HG03103 (cell line): ENCODE measurements around the gene KIAA2012.

ENCODE experiments used
- ATAC-seq: cut with Tn5 transposase; IDR thresholded peaks from one replicate; pipeline ENCODE4 v1.9.1; 2021; ENCODE audit warnings: low read depth; ENCODE audit not compliant: unreplicated experiment

KIAA2012 gene

GRCh38 chr2:202074324-202074723 is 1.3 kb downstream of the KIAA2012 start:
- ATAC-seq, result no peak

GRCh38 chr2:202079310-202079709 is 6.3 kb downstream of the KIAA2012 start:
- ATAC-seq, result no peak

GRCh38 chr2:202084265-202084664 is 11.2 kb downstream of the KIAA2012 start:
- no peak for ATAC-seq

- ATAC-seq, result no peak
Measured at GRCh38 chr2:202088777-202089176, 15.7 kb downstream of the KIAA2012 start.

- no peak for ATAC-seq
Measured at GRCh38 chr2:202090530-202090929, 17.5 kb downstream of the KIAA2012 start.

DNA sequence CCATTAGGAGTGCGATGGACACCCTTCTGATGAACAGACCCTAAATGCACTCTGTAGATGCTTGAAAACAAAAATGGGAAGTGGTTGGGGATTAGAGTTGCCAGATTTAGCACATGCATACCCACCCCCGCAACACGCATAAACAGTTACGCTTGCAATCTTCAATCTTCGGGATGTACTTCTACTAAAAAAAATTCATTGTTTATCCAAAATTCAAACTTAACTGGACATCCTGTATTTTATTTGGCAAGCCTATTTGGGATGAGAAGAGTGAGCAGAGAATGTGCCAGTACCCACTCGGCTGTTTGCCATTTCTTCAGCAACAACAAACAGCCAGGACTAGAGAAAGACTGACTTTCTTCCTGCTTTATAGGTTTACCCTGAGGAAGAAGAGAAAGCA is 18.4 kb downstream of the KIAA2012 start:
- ATAC-seq, result no peak

DNA sequence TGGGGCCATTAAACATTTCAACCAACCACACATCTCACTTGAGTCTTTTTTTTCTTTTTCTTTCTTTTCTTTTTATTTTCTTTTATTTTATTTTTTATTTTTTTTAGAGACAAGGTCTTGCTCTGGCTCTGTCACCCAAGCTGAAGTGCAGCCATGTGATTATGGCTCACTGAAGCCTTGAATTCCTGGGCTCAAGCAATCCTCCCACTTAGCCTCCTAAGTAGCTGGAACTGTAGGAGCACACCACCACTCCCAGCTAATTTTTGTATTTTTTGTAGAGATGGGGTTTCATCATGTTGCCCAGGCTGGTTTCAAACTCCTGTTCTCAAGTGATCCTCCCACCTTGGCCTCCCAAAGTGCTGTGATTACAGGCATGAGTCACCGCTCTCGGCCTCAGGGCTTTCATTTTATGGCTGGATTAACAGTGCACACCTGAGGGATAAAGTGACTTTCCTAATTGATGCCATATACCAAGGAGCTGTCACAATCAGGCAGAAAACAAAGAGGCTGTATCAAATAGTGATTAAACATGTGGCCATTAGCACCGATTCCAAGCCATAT is 21.5 kb downstream of the KIAA2012 start:
- no peak for ATAC-seq

GRCh38 chr2:202095235-202095634 is 22.2 kb downstream of the KIAA2012 start:
- no peak for ATAC-seq

DNA sequence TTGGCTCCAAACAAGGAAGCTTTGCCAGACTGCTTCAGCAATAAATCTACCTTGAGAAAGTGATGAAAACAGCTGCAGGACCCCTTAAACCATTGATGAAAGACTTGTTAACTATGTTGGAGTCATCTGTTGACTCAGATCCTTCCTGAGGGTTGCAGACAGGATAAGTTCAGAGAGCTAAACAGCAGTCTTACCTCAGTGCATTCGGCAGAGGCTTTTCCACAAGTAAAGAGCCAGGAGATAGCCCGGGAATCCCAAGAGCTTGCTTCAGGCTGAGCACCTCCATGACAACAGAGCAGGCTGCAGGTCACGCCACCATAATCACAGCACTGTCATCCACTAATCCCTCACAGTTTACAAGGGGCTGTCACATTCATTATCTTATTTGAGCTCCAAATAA is 23.7 kb downstream of the KIAA2012 start:
- no peak for ATAC-seq

DNA sequence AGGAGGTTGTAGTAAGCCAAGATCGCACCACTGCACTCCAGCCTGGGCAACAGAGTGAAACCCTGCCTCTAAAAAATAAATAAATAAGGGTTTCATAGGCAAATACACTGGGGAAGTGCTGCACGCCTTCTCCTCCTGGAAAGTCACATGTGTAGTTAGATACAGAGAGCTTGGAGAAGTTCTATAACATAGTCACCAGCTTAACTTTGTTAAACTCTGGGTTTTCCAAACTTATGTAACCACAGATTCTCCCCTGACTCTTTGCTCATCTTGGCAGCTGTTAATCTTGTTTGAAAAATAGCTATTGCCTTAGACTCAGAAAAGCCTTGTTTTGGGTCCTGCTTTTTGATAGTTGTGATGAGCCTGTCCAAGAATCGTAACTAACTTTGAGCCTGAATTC is 25.2 kb downstream of the KIAA2012 start:
- ATAC-seq, result no peak

DNA sequence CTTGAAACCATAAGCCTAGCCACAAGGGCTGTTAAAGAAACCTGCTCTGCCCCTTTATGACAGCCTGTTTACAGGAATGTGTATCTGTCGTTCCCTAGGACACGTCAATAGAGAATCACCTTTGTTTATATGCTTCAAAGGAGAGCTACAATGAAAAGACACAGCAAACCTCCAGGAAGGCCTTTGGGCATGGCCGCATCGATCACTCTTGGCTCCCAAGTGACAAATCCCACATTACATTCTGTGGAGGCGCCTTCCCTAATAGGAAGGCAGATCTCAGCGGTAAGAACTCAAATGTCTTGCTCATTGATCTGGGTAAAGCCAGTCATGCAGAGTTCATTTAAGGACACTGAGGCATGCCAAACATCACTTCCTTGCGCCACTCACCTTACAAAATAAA is 26.5 kb downstream of the KIAA2012 start:
- ATAC-seq, result no peak

DNA sequence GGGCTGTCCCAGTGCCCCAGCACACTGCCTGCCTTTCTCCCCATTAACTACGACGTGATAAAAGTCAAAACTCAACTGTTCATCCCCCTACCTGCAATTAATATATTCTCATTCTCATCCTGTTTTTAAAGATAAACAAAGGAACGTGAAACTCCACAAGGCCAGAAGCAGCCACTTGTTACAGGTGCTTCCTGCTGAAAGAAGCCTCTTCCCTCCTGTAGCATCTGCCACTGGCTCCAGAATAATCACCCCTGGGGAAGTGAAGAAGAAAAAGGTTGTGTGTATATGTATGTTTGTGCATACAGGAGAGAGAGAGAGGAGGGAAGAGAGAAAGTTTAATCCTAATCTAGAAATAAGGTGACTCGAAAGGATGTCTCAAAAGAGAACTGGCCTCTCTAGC is 27.1 kb downstream of the KIAA2012 start:
- no peak for ATAC-seq

GRCh38 chr2:202101026-202101579 is 28.0 kb downstream of the KIAA2012 start:
- no peak for ATAC-seq

- no peak for ATAC-seq
Measured at GRCh38 chr2:202102425-202103000, 29.5 kb downstream of the KIAA2012 start.

DNA sequence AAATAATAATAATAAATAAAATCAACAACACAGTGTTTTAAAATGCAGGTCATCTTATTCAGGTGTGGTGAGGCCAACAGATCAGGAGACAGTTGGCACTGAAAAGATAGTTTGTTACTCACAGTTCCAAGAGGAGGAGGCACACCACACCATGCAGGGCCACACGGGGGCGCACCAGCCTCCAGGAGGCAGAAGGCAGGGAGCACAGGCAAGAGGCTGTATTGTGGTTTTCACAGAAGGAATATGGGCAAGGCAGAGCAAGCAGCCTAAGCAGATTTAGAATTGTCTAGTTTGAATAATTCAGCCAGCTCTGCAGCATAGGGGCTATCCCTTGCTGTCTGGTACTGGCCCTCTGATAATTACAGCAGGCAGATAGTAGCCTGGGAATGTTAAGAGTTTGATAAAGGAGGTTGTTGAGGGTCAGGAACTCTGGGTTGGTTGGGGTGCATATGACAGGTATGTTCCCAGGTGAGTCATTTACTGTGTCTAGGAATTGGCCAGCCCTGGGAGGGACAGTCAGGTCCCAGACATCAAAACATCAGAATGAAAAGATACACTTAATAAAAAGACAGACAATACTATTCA is 31.3 kb downstream of the KIAA2012 start:
- ATAC-seq, result no peak

- no peak for ATAC-seq
Measured at GRCh38 chr2:202105025-202105424, 32.0 kb downstream of the KIAA2012 start.

GRCh38 chr2:202108345-202108744 is 35.3 kb downstream of the KIAA2012 start:
- no peak for ATAC-seq

GRCh38 chr2:202109139-202109736 is 36.2 kb downstream of the KIAA2012 start:
- no peak for ATAC-seq

GRCh38 chr2:202109737-202110184 is 36.7 kb downstream of the KIAA2012 start:
- ATAC-seq, result no peak

DNA sequence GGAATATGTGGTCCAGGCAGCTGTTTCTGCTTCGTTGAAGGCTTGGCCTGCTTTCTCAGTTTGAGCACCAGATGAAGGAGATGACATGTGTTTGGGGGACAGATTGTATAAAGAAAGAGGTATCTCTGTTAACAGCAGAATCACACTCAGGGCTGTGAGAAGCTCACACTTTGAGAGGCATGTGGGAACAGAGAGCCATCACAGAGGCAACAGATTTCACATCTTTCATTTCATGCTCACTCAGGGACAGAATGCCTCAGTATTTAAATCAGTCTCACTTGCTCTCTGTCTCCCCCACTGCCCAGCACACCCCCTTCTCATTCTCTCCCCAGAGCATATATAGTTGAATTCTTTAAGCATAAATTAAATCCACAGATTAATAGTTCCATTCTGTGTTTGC is 37.4 kb downstream of the KIAA2012 start:
- ATAC-seq, result no peak

- ATAC-seq, result no peak
Measured at GRCh38 chr2:202112041-202112440, 39.0 kb downstream of the KIAA2012 start.
